Fibroblast of upper back skin (primary cell): ENCODE measurements around the gene IDH3B.

ENCODE experiments used
- DNase-seq: peaks from one replicate; pipeline ENCODE4 v3.0.0-alpha.2; 2013

The IDH3B gene

DNA sequence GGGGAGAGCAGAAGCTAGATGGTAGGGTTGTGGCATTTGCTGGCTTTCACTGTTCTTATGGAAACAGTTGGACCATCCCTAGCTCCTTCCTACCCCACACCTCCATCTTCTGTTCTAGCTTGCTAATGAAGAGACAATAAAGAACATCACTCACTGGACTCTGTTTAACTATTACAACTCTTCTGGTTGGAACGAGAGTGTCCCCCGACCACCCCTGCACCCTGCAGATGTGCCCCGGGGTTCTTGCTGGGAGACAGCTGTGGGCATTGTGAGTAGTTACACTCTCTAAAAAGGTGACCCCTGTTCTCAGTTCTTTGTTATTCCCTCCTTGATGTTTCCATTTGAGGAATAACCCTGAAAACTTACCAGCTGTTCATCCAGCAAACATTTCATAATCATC, 51.9 kb downstream of the IDH3B start:
- DNase-seq = no peak

DNA sequence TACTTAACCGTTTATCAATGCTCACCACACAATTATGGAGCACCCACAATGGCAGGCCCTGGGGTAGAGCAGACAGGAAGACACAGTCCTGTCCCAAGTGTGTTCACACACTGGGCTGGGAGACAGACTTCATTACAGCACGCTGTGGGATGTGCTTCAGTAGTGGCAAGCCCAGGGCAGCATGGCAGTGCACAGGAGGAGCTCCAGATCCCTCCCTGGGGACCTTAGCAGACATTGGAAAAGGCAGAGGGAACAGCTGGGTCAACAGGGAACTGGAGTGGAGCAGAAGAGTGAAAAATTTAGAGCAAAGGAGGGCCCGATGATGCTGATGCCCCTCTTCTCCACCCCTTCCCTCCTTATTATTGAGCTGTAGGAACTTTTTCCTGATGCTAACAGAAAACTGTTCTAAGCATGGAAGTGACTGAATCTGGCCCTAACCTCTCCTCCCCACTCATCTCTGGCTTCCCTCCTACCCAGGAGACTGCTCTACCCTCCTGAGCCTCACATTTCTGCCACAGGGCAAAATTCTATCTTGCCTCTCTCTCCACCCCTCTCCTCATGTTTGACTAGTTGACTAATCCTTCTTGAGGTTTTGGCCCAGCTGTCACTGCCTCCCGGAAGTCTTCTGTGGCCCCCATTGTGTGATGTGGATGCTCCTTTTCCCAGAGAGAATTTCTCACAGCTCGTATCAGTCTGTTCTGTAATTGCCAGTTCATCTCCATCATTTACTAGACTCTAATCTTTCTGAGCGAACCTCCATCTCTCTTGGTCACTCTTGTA, 52.9 kb downstream of the IDH3B start:
- DNase-seq = no peak

DNA sequence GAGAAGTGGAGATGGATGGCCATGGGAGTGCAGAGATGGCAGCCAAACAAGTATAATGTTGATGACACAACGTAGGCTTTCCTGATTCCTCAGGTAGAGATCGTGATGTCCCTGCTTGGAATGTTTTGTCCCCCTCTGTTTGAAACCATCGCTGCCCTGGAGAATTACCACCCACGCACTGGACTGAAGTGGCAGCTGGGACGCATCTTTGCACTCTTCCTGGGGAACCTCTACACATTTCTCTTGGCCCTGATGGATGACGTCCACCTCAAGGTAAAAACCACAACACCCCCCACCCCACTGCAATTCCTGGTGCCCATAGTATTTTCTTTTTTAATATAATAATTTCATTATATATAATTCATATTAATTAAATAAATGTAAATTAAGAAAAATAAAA, 53.7 kb downstream of the IDH3B start:
- no peak for DNase-seq
